H1 (cell line): ENCODE data around the gene CTXN1. TPM values are rescaled to one million over a fixed set of nuclear protein-coding genes. Genes with fewer than 3 reads are reported as not detected.

ENCODE experiments used
- ASH2L ChIP-seq: fragments of 200-600, 300-600 bp; sonication (generic); IDR thresholded peaks from one replicate; pipeline ENCODE4 v1.7.1; 2017; ENCODE audit warnings: low read length
- BRCA1 ChIP-seq: IDR thresholded peaks from 2 replicates; pipeline ENCODE4 v1.6.1; 2012; ENCODE audit warnings: low read depth, low read length, improper control_type of control experiment
- CBX5 ChIP-seq: fragments of 300-800, 300-1000 bp; sonication (generic); IDR thresholded peaks from 2 replicates; pipeline ENCODE4 v1.7.1; 2016; ENCODE audit warnings: antibody characterized with exemption, low read length, low read depth
- CTBP2 ChIP-seq: IDR thresholded peaks from 2 replicates; pipeline ENCODE4 v1.7.0; 2011; ENCODE audit warnings: borderline replicate concordance, mild to moderate bottlenecking, moderate library complexity, mixed read lengths, low read length; ENCODE audit not compliant: insufficient read depth, insufficient read length
- HDAC2 ChIP-seq, 2 experiments: fragments of 300-600 bp in 1 of 2; sonication (generic) in 1 of 2; IDR thresholded peaks; 2 replicates each; pipeline ENCODE4 v1.6.1; 2011 to 2012; ENCODE audit warnings: low read depth in 2 of 2, low read length in 2 of 2, mild to moderate bottlenecking in 2 of 2, moderate library complexity in 2 of 2, borderline replicate concordance in 1 of 2, inconsistent platforms in 1 of 2
- RBBP5 ChIP-seq: IDR thresholded peaks from 2 replicates; pipeline ENCODE4 v1.7.1; 2012; ENCODE audit warnings: low read depth, mild to moderate bottlenecking, inconsistent platforms, low read length, moderate library complexity, borderline replicate concordance
- RFX5 ChIP-seq: IDR thresholded peaks from 2 replicates; pipeline ENCODE4 v1.6.1; 2011; ENCODE audit warnings: low read depth, low read length, improper control_type of control experiment, borderline replicate concordance
- SP1 ChIP-seq: IDR thresholded peaks from 2 replicates; pipeline ENCODE4 v1.6.1; 2011; ENCODE audit warnings: low read depth, low read length
- TAF1 ChIP-seq: IDR thresholded peaks from 2 replicates; pipeline ENCODE4 v1.6.1; 2011; ENCODE audit warnings: mild to moderate bottlenecking, low read depth, low read length
- TBP ChIP-seq: IDR thresholded peaks from 2 replicates; pipeline ENCODE4 v1.6.1; 2011; ENCODE audit warnings: low read depth, low read length, improper control_type of control experiment
- polyA plus RNA-seq, 7 experiments: library from polyadenylated mRNA; depleted of rRNA in 3 of 7; stranded (reverse) in 5 of 7; unstranded in 2 of 7; fragments of >200 nt in 5 of 7; fragments of 200-250 nt in 2 of 7; gene quantifications; 1 replicate in 5 of 7; 2 replicates in 1 of 7; 4 replicates in 1 of 7; pipeline versions ENCODE4 v1.2.1 to v1.2.3, GENCODE V29; 2011 to 2013; ENCODE audit warnings: missing spikeins in 2 of 7, mixed read lengths in 2 of 7
- total RNA-seq: library from RNA; stranded (reverse); fragmentation: NEBNext Ultra II Directional; extraction: Animal tissue kit (Norgen Biotek cat#: 25700); gene quantifications from 2 replicates; pipeline ENCODE4 v1.2.1, GENCODE V29; 2021
- TF ChIP-seq, protein P1 (sequence below): fragments of 300-600 bp; sonication (generic); IDR thresholded peaks from 2 replicates; pipeline ENCODE4 v1.7.1; 2012; ENCODE audit warnings: low read length, moderate library complexity, mild to moderate bottlenecking, inconsistent platforms; ENCODE audit not compliant: insufficient replicate concordance
- TF ChIP-seq, protein P2 (sequence below): IDR thresholded peaks from 2 replicates; pipeline ENCODE4 v1.6.1; 2012; ENCODE audit warnings: inconsistent platforms

CTXN1 gene
- total and polyA plus RNA-seq, 2 of the 8 experiments (the other 6 are each of a cell fraction or from before 2014, with no cell fraction given), result 16.4 to 58.0 TPM

DNA sequence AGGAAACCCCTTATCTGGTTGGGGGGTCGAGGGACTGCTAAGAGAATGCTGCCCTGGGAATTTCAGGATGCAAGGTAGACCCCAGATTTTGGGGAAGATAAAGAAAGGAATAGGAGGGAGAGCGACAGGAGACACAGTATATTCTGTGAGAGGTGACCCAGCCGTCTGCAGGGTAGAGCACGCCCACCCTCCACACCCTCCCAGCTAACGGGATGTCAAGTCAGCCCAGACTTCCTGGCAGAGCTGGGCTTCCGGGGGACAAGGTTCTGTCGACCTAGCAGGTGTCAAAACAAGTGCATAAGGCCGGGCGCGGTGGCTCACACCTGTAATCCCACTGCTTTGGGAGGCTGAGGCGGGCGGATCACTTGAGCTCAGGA is 51.0 kb downstream of the CTXN1 start (continued):
- TF ChIP-seq, protein P1, sequence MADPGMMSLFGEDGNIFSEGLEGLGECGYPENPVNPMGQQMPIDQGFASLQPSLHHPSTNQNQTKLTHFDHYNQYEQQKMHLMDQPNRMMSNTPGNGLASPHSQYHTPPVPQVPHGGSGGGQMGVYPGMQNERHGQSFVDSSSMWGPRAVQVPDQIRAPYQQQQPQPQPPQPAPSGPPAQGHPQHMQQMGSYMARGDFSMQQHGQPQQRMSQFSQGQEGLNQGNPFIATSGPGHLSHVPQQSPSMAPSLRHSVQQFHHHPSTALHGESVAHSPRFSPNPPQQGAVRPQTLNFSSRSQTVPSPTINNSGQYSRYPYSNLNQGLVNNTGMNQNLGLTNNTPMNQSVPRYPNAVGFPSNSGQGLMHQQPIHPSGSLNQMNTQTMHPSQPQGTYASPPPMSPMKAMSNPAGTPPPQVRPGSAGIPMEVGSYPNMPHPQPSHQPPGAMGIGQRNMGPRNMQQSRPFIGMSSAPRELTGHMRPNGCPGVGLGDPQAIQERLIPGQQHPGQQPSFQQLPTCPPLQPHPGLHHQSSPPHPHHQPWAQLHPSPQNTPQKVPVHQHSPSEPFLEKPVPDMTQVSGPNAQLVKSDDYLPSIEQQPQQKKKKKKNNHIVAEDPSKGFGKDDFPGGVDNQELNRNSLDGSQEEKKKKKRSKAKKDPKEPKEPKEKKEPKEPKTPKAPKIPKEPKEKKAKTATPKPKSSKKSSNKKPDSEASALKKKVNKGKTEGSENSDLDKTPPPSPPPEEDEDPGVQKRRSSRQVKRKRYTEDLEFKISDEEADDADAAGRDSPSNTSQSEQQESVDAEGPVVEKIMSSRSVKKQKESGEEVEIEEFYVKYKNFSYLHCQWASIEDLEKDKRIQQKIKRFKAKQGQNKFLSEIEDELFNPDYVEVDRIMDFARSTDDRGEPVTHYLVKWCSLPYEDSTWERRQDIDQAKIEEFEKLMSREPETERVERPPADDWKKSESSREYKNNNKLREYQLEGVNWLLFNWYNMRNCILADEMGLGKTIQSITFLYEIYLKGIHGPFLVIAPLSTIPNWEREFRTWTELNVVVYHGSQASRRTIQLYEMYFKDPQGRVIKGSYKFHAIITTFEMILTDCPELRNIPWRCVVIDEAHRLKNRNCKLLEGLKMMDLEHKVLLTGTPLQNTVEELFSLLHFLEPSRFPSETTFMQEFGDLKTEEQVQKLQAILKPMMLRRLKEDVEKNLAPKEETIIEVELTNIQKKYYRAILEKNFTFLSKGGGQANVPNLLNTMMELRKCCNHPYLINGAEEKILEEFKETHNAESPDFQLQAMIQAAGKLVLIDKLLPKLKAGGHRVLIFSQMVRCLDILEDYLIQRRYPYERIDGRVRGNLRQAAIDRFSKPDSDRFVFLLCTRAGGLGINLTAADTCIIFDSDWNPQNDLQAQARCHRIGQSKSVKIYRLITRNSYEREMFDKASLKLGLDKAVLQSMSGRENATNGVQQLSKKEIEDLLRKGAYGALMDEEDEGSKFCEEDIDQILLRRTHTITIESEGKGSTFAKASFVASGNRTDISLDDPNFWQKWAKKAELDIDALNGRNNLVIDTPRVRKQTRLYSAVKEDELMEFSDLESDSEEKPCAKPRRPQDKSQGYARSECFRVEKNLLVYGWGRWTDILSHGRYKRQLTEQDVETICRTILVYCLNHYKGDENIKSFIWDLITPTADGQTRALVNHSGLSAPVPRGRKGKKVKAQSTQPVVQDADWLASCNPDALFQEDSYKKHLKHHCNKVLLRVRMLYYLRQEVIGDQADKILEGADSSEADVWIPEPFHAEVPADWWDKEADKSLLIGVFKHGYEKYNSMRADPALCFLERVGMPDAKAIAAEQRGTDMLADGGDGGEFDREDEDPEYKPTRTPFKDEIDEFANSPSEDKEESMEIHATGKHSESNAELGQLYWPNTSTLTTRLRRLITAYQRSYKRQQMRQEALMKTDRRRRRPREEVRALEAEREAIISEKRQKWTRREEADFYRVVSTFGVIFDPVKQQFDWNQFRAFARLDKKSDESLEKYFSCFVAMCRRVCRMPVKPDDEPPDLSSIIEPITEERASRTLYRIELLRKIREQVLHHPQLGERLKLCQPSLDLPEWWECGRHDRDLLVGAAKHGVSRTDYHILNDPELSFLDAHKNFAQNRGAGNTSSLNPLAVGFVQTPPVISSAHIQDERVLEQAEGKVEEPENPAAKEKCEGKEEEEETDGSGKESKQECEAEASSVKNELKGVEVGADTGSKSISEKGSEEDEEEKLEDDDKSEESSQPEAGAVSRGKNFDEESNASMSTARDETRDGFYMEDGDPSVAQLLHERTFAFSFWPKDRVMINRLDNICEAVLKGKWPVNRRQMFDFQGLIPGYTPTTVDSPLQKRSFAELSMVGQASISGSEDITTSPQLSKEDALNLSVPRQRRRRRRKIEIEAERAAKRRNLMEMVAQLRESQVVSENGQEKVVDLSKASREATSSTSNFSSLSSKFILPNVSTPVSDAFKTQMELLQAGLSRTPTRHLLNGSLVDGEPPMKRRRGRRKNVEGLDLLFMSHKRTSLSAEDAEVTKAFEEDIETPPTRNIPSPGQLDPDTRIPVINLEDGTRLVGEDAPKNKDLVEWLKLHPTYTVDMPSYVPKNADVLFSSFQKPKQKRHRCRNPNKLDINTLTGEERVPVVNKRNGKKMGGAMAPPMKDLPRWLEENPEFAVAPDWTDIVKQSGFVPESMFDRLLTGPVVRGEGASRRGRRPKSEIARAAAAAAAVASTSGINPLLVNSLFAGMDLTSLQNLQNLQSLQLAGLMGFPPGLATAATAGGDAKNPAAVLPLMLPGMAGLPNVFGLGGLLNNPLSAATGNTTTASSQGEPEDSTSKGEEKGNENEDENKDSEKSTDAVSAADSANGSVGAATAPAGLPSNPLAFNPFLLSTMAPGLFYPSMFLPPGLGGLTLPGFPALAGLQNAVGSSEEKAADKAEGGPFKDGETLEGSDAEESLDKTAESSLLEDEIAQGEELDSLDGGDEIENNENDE, result no peak
- TF ChIP-seq CTBP2, result no peak
- TF ChIP-seq BRCA1, result no peak
- TF ChIP-seq CBX5, result no peak
- TF ChIP-seq RFX5, result no peak
- TF ChIP-seq ASH2L, result no peak
- no peak for TF ChIP-seq TBP
- no peak for TF ChIP-seq TAF1
- 0 out of 4 replicates have a peak, but pooled peaks of 1 of the 2 experiments have one; percentile 75 for TF ChIP-seq HDAC2 (IDR thresholded peaks at IDR 0.05; ENCODE audit: borderline replicate concordance in 1 of 2, low read depth in 2 of 2, low read length in 2 of 2)
- TF ChIP-seq SP1, result no peak
- TF ChIP-seq RBBP5, result 0 out of 2 replicates have a peak, but pooled peaks have one; percentile 24
- TF ChIP-seq, protein P2, sequence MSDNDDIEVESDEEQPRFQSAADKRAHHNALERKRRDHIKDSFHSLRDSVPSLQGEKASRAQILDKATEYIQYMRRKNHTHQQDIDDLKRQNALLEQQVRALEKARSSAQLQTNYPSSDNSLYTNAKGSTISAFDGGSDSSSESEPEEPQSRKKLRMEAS, result no peak
